Neuronal stem cell (in vitro differentiated cells): ENCODE data around the gene RHOBTB3.

Source experiments
- DNase-seq: peaks from one replicate; pipeline ENCODE4 v3.0.0-alpha.2; 2013; ENCODE audit warnings: low spot score
- H2AFZ ChIP-seq: one replicate; pipeline ENCODE4 v1.6.1; 2013; ENCODE audit warnings: mild to moderate bottlenecking, low read length, inconsistent platforms
- H2AK5ac ChIP-seq: 2 replicates; pipeline ENCODE4 v1.6.1; 2013; ENCODE audit warnings: low read depth, mild to moderate bottlenecking, inconsistent platforms, low read length, moderate library complexity, mixed read lengths
- H2BK120ac ChIP-seq: 2 replicates; pipeline ENCODE4 v1.6.1; 2013; ENCODE audit warnings: low read depth, mild to moderate bottlenecking, inconsistent platforms, low read length, moderate library complexity, mixed read lengths
- H2BK12ac ChIP-seq: one replicate; pipeline ENCODE4 v1.6.1; 2013; ENCODE audit warnings: low read length, inconsistent platforms
- H2BK15ac ChIP-seq: 2 replicates; pipeline ENCODE4 v1.6.1; 2013; ENCODE audit warnings: mild to moderate bottlenecking, low read length, inconsistent platforms, mixed read lengths
- H2BK5ac ChIP-seq: one replicate; pipeline ENCODE4 v1.6.1; 2013; ENCODE audit warnings: inconsistent platforms, mild to moderate bottlenecking, low read length, moderate library complexity
- H3K14ac ChIP-seq: one replicate; pipeline ENCODE4 v1.6.1; 2013; ENCODE audit warnings: low read length, inconsistent platforms
- H3K18ac ChIP-seq: 2 replicates; pipeline ENCODE4 v1.6.1; 2013; ENCODE audit warnings: low read length, inconsistent platforms
- H3K23ac ChIP-seq: 2 replicates; pipeline ENCODE4 v1.6.1; 2013; ENCODE audit warnings: low read depth, mild to moderate bottlenecking, mixed read lengths, low read length, inconsistent platforms; ENCODE audit not compliant: poor library complexity
- H3K27ac ChIP-seq: replicated peaks from 3 replicates; pipeline ENCODE4 v1.5.1; 2013; ENCODE audit warnings: low read length, inconsistent platforms
- H3K27me3 ChIP-seq, 3 experiments: 2 replicates each; pipeline ENCODE4 v1.6.1; 2013; ENCODE audit warnings: low read length in 3 of 3, mild to moderate bottlenecking in 2 of 3, inconsistent platforms in 1 of 3, low read depth in 1 of 3, mixed read lengths in 1 of 3, moderate library complexity in 1 of 3; ENCODE audit not compliant: control insufficient read depth in 3 of 3, insufficient read depth in 3 of 3
- H3K36me3 ChIP-seq, 2 donors: replicated peaks in 1 of 2; 2 replicates each; pipeline ENCODE4 v1.6.1; 2013; ENCODE audit warnings: low read length in 2 of 2; ENCODE audit not compliant: control insufficient read depth in 2 of 2, insufficient read depth in 2 of 2
- H3K4ac ChIP-seq: 2 replicates; pipeline ENCODE4 v1.6.1; 2013; ENCODE audit warnings: inconsistent platforms, mild to moderate bottlenecking, low read length, moderate library complexity
- H3K4me1 ChIP-seq, 2 donors: 1 replicate in 1 of 2; 2 replicates in 1 of 2; pipeline ENCODE4 v1.6.1; 2013; ENCODE audit warnings: low read length in 2 of 2, low read depth in 1 of 2; ENCODE audit not compliant: control insufficient read depth in 2 of 2, insufficient read depth in 1 of 2
- H3K4me2 ChIP-seq: one replicate; pipeline ENCODE4 v1.6.1; 2013; ENCODE audit warnings: mild to moderate bottlenecking, low read length, inconsistent platforms; ENCODE audit not compliant: insufficient read depth, poor library complexity, severe bottlenecking
- H3K4me3 ChIP-seq, 2 donors: 2 replicates each; pipeline ENCODE4 v1.5.1; 2013; ENCODE audit warnings: low read length in 2 of 2, mild to moderate bottlenecking in 2 of 2, inconsistent platforms in 1 of 2, moderate library complexity in 1 of 2
- H3K79me1 ChIP-seq: one replicate; pipeline ENCODE4 v1.6.1; 2013; ENCODE audit warnings: low read depth, mild to moderate bottlenecking, inconsistent platforms, low read length, moderate library complexity
- H3K9ac ChIP-seq: one replicate; pipeline ENCODE4 v1.6.1; 2013; ENCODE audit warnings: mild to moderate bottlenecking, low read depth, low read length, inconsistent platforms; ENCODE audit not compliant: poor library complexity
- H3K9me3 ChIP-seq, 2 donors: replicated peaks in 1 of 2; 2 replicates each; pipeline versions ENCODE3 to v1.6.1; 2013; ENCODE audit warnings: low read length in 2 of 2, mild to moderate bottlenecking in 2 of 2, inconsistent platforms in 1 of 2, low read depth in 1 of 2, mixed read lengths in 1 of 2, moderate library complexity in 1 of 2; ENCODE audit not compliant: control insufficient read depth in 2 of 2, insufficient read depth in 1 of 2
- H4K8ac ChIP-seq: one replicate; pipeline ENCODE4 v1.6.1; 2013; ENCODE audit warnings: low read depth, mild to moderate bottlenecking, inconsistent platforms, low read length, moderate library complexity
- H4K91ac ChIP-seq: one replicate; pipeline ENCODE4 v1.6.1; 2013; ENCODE audit warnings: low read length, low read depth, mild to moderate bottlenecking, inconsistent platforms; ENCODE audit not compliant: poor library complexity
- WGBS, 2 donors: extraction: QIAGEN DNeasy Blood & Tissue Kit; methylation state at CpG; one replicate each; pipeline ENCODE4 v1.1.7; 2013; ENCODE audit warnings: missing lambda C conversion rate in 2 of 2, mixed read lengths in 1 of 2; ENCODE audit not compliant: insufficient read length in 2 of 2, insufficient replicate concordance in 1 of 2; ENCODE audit errors: extremely low coverage in 2 of 2; 5-methylcytosine and 5-hydroxymethylcytosine counted together

Gene RHOBTB3

GRCh38 chr5:95689680-95690079, 41.5 kb upstream of the RHOBTB3 start:
- Histone ChIP-seq H2AFZ (no peak overlapping the region), H3K14ac (no peak overlapping the region), H3K27ac (no peak overlapping the region), H2BK15ac (no peak overlapping the region), H3K18ac (no peak overlapping the region), H2AK5ac (no peak overlapping the region), H3K4me3 (no peak overlapping the region), H3K4me2 (no peak overlapping the region), H3K9ac (no peak overlapping the region), H3K27me3 (no peaks in the 10 kb centered on the region), H3K23ac (no peak overlapping the region), H2BK120ac (no peak overlapping the region), H3K9me3 (no peaks in the 10 kb centered on the region), H3K79me1 (no peaks in the 10 kb centered on the region), H4K91ac (no peak overlapping the region), H4K8ac (no peak overlapping the region), H3K4ac (no peak overlapping the region), H2BK12ac (no peak overlapping the region), H2BK5ac (no peak overlapping the region), H3K36me3 (no peaks in the 10 kb centered on the region), H3K4me1 (peaks cover 0 to 3% of the 10 kb centered on the region in 2 donors)
- WGBS, 2 donors = no CpG with 5 or more reads among the region's 1 CpG
- DNase-seq = no peak

GRCh38 chr5:95690333-95690732, 40.8 kb upstream of the RHOBTB3 start:
- Histone ChIP-seq H3K27ac (no peak overlapping the region), H3K9me3 (no peaks in the 10 kb centered on the region), H4K91ac (no peak overlapping the region), H2AFZ (no peak overlapping the region), H3K4me3 (no peak overlapping the region), H2AK5ac (no peak overlapping the region), H3K79me1 (no peaks in the 10 kb centered on the region), H3K36me3 (no peaks in the 10 kb centered on the region), H3K4ac (no peak overlapping the region), H3K9ac (no peak overlapping the region), H3K18ac (no peak overlapping the region), H2BK120ac (no peak overlapping the region), H4K8ac (no peak overlapping the region), H2BK15ac (no peak overlapping the region), H3K23ac (no peak overlapping the region), H2BK12ac (no peak overlapping the region), H2BK5ac (no peak overlapping the region), H3K27me3 (no peaks in the 10 kb centered on the region), H3K4me2 (no peak overlapping the region), H3K14ac (no peak overlapping the region), H3K4me1 (peaks cover 0 to 3% of the 10 kb centered on the region in 2 donors)
- no peak for DNase-seq

GRCh38 chr5:95697781-95698681, 33.1 kb upstream of the RHOBTB3 start:
- Histone ChIP-seq H3K79me1 (no peaks in the 10 kb centered on the region), H3K27me3 (no peaks in the 10 kb centered on the region), H2BK12ac (no peak overlapping the region), H3K4me3 (no peak overlapping the region), H3K36me3 (no peaks in the 10 kb centered on the region), H4K91ac (no peak overlapping the region), H4K8ac (no peak overlapping the region), H3K27ac (no peak overlapping the region), H3K18ac (no peak overlapping the region), H2AK5ac (no peak overlapping the region), H3K4ac (no peak overlapping the region), H3K4me1 (no peaks in the 10 kb centered on the region), H3K4me2 (no peak overlapping the region), H2AFZ (no peak overlapping the region), H2BK120ac (no peak overlapping the region), H3K9me3 (no peaks in the 10 kb centered on the region), H2BK5ac (no peak overlapping the region), H3K23ac (no peak overlapping the region), H3K14ac (no peak overlapping the region), H2BK15ac (no peak overlapping the region), H3K9ac (no peak overlapping the region)
- WGBS, 2 donors = no CpG with 5 or more reads among the region's 7 CpGs
- DNase-seq = no peak

- Histone ChIP-seq H2BK120ac (no peak overlapping the region), H3K18ac (no peak overlapping the region), H3K27me3 (no peaks in the 10 kb centered on the region), H3K27ac (no peak overlapping the region), H2AK5ac (no peak overlapping the region), H2BK15ac (no peak overlapping the region), H3K4me2 (no peak overlapping the region), H3K14ac (no peak overlapping the region), H3K23ac (no peak overlapping the region), H2AFZ (no peak overlapping the region), H3K4me1 (no peaks in the 10 kb centered on the region), H3K4ac (no peak overlapping the region), H3K36me3 (no peaks in the 10 kb centered on the region), H3K4me3 (no peak overlapping the region), H3K9me3 (no peaks in the 10 kb centered on the region), H2BK12ac (no peak overlapping the region), H4K91ac (no peak overlapping the region), H2BK5ac (no peak overlapping the region), H4K8ac (no peak overlapping the region), H3K9ac (no peak overlapping the region), H3K79me1 (no peaks in the 10 kb centered on the region)
- no peak for DNase-seq
- WGBS, 2 donors = 100% methylated on average over 1 of the region's 1 CpG; no CpG with 5 or more reads in 1 of the 2 donors
Measured at GRCh38 chr5:95699337-95699736, 31.8 kb upstream of the RHOBTB3 start.
